Cardiac fibroblast (primary cell): ENCODE data around the gene FKBP9.
A peak's percentile ranks its signal among the peaks of the same experiment; 100 is the strongest.
"Not testable (repeated sequence)": the region's sequence is repeated elsewhere in the genome, so short reads cannot be mapped to it uniquely, and the experiment has no call there.

Experiments
- DNase-seq, 2 donors: peaks; one replicate each; pipeline versions ENCODE4 v3.0.0 to v3.0.0-alpha.2; 2010; ENCODE audit warnings: low read depth in 2 of 2
- H3K4me3 ChIP-seq, 2 donors: replicated peaks in 1 of 2; 1 replicate in 1 of 2; 2 replicates in 1 of 2; pipeline ENCODE4 v1.5.1; 2011; ENCODE audit warnings: low read depth in 2 of 2, low read length in 2 of 2, mild to moderate bottlenecking in 2 of 2, moderate library complexity in 1 of 2
- TF ChIP-seq, protein P1 (sequence below): IDR thresholded peaks from one replicate; pipeline ENCODE4 v1.5.1; 2011; ENCODE audit warnings: low read depth, mild to moderate bottlenecking, low read length, inconsistent platforms

The FKBP9 gene, protein sequence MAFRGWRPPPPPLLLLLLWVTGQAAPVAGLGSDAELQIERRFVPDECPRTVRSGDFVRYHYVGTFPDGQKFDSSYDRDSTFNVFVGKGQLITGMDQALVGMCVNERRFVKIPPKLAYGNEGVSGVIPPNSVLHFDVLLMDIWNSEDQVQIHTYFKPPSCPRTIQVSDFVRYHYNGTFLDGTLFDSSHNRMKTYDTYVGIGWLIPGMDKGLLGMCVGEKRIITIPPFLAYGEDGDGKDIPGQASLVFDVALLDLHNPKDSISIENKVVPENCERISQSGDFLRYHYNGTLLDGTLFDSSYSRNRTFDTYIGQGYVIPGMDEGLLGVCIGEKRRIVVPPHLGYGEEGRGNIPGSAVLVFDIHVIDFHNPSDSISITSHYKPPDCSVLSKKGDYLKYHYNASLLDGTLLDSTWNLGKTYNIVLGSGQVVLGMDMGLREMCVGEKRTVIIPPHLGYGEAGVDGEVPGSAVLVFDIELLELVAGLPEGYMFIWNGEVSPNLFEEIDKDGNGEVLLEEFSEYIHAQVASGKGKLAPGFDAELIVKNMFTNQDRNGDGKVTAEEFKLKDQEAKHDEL

DNA sequence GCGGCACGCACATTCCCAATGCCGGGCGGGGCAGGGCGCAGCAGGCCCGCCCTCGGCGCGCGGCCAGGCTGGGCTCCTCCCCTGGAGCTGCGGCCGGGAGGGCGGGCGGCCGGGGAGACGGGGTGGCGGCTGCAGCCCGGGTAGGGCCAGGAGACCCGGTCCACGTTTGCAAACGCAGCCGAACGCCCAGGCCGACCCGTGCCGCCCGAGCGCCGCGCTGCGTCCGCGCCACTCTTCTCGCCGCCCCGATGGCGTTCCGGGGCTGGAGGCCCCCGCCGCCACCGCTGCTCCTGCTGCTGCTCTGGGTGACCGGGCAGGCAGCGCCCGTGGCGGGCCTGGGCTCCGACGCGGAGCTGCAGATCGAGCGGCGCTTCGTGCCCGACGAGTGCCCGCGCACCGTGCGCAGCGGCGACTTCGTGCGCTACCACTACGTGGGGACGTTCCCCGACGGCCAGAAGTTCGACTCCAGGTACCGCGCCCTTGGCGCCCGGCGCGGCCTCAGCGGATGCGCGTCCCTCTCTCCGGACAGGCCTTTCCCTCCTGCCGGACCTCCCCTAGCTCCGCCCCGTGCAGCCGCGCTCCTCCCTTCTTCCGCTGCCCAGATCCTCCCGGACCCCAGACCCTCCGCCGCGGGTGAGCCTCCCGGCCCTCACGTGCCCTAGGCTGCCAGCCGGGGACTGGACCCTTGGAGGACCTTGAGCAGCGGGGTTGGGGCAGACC, at the start of gene FKBP9:
Gene FKBP9, plus strand, starts transcription at position 115 of the 720 bp plus-strand sequence. Its CDS starts 134 bp downstream, at position 249.
- DNase-seq, result peak; percentile 85 to 91
- TF ChIP-seq, protein P1, sequence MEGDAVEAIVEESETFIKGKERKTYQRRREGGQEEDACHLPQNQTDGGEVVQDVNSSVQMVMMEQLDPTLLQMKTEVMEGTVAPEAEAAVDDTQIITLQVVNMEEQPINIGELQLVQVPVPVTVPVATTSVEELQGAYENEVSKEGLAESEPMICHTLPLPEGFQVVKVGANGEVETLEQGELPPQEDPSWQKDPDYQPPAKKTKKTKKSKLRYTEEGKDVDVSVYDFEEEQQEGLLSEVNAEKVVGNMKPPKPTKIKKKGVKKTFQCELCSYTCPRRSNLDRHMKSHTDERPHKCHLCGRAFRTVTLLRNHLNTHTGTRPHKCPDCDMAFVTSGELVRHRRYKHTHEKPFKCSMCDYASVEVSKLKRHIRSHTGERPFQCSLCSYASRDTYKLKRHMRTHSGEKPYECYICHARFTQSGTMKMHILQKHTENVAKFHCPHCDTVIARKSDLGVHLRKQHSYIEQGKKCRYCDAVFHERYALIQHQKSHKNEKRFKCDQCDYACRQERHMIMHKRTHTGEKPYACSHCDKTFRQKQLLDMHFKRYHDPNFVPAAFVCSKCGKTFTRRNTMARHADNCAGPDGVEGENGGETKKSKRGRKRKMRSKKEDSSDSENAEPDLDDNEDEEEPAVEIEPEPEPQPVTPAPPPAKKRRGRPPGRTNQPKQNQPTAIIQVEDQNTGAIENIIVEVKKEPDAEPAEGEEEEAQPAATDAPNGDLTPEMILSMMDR, result no peak

DNA sequence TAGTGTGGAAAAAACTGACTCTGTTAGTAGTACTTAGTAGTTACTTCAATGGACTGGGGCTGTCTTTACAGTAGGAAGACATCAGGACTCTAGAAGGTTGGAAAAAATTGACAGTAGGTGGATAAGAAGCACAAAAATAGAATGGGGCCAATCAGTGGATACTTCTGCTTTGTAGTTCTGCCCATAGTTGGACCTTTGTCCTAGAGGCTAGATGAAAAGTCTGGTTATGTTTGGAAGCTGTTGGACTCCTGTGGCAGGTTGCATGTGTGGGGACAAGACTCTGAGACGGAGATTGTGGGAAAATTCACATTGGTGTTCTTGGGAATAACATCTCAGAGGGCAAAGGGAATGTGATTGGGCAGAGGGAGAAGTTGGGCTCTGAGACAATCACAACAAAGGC, 47.0 kb upstream of the FKBP9 start:
- no peak for DNase-seq
- TF ChIP-seq, protein P1, result no peak
- H3K4me3 ChIP-seq, result no peak overlapping the region

More for the DNA sequence above, at the start of gene FKBP9:
- H3K4me3 ChIP-seq, result peak within 1 kb of the TSS; percentile 56 to 82

DNA sequence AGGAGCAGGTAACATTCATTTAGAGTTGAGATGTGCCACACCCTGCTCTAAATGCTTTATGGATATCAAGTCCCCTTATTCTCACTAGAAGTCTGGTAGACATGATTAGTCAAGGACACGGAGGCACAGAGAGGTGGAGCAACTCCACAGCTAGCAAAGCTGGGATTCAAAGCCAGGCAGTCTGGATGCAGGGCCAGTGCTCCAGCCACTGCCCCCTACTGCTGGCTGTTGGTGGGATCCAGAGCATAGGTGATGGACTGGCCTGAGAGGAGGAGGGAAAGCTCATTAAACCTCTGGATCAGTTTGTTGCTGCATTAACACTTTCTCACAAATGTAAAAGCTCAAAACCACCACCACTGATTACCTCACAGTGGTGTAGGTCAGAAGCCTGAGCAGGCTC, 43.1 kb upstream of the FKBP9 start:
- TF ChIP-seq, protein P1, result peak; percentile 14
- H3K4me3 ChIP-seq, result no peak overlapping the region
- no peak for DNase-seq

DNA sequence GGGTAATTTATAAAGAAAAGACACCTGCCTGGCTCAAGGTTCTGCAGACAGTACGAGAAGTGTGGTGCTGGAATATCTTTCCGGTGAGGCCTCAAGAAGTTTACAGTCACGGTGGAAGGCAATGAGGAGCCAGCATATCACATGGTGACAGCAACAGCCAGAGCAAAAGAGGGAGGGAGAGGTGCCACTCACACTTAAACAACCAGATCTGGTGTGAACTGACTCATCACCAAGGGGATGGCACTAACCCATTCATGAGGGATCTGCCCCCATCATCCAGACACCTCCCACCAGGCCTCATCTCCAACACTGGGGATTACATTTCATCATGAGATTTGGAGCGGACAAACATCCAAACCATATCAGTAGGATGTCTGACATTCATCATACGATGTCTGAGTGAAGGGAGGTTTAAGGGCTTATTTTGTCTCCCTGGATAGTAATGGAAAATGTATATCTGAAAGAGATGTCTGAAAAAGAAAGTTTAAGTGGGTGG, 42.2 kb upstream of the FKBP9 start:
- DNase-seq, result no peak
- no peak overlapping the region for H3K4me3 ChIP-seq
- TF ChIP-seq, protein P1, result no peak

DNA sequence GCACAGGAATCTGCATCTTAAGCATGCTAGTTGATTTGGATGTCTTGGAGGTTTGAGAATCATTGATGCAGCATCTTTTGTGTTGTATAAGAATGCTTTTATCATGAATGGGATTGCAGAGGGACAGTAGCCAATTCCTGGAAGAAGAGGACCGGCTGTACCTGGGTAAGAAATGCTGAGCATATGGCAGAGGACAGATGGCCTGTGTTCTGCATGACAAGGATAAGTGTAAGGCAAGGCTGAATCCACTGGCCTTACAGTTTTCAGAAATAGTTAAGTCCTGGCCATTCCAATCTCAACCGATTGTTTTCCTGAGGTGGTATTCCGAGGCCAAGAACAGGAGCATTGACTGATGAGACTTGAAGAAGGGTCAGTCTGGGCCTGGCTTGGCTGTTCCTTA, 41.2 kb upstream of the FKBP9 start:
- TF ChIP-seq, protein P1, result no peak
- H3K4me3 ChIP-seq, result no peak overlapping the region
- no peak for DNase-seq

DNA sequence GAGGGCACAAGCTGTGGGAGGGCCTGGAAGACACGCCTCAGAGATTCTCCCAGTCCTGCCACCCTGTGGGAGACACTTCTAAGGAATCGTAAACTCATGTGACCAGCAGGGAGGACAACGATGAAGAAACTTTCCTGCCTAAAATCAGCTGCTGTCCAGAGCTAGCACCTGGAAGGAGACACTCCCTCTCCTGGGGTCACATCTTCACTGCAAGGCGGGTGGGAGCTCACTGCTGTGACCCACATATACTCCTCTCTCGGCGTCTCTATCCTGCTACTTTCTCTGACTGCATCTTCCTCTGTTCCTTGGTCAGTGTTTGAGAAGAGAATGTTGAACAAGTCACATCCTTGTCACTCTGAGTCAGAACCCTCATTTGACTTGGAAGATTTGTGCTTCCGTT, 40.2 kb upstream of the FKBP9 start:
- DNase-seq, H3K4me3 ChIP-seq: not testable (repeated sequence)

DNA sequence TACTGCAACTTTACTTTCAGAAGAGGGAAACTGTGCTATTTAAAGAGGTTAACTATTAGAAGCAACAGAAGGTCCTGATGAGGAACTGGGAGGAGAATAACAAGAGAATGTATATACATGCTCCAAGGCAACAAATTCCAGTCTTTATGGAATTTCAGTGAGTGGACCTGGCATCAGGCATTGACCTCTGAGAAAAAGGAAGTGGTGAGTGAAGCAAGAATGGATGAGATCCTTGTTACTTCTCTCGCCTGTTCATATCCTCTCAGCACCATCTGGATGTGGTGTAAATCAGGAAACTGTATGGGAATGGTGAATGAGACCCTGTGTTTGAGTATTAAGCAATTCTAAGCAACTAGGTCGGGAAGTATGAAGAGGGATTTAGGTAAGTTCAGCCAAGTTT, 35.3 kb upstream of the FKBP9 start:
- TF ChIP-seq, protein P1, result no peak
- peak; percentile 58 to 73 for DNase-seq

More for the DNA sequence above, 35.3 kb upstream of the FKBP9 start:
- no peak overlapping the region for H3K4me3 ChIP-seq
